GM19455 (cell line): ENCODE results near the gene LPCAT1.

ENCODE experiments used
- ATAC-seq: cut with Tn5 transposase; IDR thresholded peaks from one replicate; pipeline ENCODE4 v1.9.1; 2021; ENCODE audit not compliant: unreplicated experiment

Gene LPCAT1

DNA sequence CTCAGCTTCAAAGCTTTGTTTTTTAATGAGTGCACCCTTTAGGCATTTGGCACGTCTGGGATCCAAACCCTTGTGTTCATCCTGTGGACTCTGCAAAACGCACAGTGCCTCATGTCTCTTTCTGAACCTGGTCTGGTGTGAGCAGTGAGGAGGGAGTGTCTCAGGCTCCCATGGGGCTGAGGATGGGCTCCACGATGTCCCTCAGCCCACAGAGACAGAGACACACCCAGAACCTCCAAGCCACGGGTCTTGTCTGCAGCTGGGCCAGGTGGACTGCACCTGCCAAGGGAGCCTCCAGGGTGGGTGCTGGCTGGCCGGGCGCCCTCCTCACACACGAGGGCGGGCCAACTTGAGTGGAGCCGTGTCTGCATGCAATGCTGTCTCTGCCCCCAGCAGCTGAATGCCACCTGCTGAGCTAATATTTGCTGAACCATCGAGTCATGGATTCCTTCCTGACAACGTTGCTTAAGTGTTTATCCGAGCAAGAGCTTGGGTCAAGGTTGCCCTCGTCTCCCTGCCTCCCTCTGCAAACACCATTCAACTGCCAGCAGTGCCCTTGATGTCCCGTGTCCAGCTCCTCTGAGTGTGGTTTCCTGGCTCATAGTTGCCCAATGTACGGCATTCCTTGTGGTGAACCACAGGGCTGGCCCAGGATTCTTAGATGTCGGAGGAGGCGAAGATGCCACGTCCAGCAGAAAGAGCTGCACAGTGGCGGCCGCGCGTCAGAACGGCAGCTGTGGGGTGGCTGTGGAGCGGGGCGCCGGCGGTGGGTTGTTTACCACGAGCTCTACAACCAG lies 31.4 kb upstream of the LPCAT1 start:
- no peak for ATAC-seq

DNA sequence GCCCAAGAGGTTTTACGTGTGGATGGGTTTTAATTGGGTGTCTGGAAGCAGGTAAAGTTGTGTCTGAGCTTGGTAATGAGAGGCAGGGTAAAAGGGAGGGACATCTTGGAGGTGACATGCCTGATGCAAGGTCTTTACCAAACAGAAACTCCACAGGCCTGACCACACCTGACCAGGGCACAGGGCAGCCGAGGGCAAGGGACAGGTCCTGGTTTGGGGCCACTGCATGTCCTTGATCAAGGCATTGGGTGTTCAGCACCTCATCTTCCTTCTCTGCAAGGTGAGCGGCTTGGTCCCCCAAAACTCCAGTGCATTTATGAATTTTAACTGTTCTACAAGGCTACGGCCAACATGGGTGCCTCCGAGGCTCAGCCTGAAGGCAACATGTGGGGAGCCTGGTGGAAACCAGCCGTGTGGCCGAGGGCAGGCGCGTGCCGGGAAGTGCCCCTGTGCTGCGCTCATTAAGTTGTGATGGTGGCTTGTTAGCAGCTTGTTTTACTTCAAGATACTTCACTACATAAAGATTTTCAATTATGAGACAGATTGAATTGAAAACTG lies 30.7 kb upstream of the LPCAT1 start:
- ATAC-seq = no peak

DNA sequence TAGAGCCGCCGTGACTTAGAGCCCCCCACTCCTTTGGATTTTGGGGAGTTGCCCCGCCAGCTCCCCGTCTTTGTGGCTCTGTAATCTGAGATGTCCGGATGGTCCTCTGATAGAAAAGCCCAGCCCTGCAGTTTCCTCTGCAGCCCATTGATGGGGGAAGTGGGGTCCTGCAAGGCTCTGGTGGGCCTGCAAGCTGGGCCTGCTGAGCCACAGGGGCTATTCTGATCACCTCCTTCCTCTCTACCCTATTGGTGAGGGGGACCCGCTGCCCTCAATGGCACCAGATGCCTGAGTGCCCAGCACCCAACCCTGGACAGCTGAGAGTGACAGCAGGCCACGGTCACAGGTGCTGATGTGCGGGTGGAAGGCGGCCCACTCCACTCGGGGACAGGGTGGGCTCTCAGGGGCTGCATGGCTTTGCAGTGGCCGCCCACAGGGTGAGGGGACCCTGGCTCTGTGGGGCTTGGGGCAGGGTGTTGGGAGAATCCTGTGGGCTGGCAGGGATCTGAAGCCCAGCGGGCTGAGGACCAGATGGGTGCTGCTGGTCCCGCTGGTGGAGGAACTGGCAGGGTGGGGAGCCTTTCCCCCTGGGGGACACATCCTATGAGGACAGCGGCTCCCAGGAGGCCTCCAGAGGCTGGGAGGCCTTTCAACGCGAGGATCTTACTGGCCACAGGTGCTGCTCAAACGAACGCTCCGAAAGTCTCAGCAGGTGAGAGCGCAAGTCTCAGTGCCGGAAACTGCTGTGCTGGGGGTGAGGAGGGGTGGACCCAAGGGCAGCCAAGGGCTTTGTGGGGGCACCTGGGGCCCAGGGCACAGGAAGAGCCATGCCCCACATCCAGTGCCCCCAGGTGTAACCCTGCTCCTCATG lies 30.0 kb upstream of the LPCAT1 start:
- no peak for ATAC-seq

DNA sequence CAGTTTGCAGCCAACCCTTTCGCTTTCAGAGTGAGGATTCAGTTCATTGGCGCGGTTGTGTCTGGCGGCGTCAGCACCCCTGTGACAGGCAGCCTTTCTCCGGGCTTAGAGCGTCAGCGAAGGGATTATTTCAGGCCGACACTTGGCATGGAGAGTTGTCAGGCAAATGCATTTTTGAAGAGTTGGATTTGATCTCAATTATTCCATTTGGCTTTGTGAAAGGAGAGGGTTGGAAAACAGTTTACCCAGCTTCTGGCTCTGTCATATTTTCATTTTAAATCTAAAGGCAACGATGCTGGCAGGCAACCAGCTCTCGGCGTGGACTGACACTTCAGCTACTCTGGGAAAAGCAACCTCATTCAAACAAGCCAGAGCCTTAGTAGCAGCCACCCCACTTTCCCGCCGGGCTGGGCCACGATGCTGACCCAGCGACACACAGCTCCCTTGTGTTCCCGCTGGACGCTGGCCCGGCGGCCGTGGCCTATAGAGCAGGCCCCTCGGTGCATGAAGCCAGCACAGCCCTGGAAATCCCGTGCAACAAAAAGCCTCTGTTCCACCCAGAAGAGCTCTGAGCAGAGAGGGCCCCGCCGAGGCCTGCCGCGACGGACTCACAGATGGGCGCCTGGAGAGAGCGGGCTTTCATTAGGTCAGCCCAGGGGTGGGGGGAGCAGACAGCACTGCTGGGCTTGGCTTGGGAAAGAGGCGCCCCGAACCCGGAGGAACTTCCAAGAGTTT lies 28.9 kb upstream of the LPCAT1 start:
- no peak for ATAC-seq

DNA sequence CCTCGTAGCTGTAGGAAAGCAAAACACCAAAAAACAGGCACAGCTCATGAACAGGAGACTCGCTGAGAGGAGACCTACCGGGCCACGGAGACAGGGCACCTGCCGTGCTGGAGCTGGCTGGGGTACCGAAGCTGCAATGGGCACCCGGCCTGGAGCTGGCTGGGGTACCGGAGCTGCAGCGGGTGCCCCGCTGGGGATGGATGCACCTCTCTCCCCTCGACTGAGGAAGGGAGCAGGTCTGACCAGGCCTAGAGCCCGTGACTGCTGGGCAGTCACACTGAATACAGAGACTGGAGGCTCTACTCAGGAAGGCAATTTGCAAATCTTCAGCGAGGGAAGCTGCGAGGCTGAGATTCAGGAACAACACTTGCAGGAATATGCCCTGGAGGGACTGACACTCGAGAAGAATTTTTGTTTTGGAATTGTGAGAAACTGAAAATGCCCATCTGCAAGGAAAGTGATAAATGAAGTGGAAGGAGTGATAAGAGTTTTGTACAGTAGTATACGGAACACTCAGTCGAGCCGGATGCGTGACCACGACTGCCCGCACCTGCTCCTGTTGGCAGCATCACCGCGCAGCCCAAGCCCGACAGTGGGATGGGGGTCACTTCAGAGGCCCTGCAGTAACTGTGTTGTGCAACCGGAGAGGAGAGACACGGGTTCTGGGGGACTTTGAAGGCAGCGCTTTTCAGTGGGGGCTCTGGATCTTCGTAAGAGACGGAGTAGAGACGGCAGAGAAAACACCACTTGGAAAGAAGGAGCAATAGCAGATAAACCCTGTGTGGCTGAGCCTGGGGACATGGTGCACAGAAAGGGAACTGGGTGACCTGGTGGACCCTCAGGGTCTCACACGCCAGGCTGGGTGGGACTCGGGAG lies 27.9 kb upstream of the LPCAT1 start:
- ATAC-seq = no peak

DNA sequence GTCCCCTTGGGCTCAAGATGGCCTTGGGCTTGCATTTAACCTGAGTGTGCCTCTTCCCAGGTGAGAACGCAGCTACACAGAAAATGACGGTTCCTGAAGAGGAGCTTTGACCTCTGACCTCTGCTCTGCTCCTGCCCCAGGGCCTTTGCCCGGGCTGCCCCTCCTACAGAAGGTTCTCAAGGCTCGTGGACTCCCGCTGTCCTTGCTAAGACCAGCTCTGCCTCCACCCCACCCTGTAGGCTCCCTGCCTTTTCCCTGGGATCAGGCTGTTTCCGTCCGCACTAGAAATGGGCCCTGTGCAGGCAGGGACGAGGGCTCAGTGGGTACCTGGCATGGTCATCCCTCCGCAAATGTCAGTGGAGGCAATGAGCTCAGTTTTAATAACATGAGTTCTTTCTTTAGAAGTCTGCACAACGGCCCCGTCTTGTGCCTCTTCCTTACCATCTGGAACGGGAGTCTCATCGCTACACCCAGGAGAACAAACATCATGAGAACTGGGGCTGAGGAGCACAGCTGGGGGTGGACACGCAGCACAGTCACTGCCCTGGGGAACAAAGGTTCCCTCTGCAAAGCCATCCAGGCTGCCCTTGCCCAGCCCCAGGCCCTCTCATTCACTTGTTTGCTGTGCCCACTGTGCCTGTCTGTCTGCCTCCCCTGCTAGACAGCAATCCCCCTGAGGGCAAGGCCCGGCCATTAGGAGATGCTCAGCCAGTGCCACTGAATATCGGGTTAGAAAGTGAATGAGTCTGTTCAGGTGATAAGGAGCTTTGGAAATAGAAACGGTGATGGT lies 26.7 kb upstream of the LPCAT1 start:
- ATAC-seq = no peak

DNA sequence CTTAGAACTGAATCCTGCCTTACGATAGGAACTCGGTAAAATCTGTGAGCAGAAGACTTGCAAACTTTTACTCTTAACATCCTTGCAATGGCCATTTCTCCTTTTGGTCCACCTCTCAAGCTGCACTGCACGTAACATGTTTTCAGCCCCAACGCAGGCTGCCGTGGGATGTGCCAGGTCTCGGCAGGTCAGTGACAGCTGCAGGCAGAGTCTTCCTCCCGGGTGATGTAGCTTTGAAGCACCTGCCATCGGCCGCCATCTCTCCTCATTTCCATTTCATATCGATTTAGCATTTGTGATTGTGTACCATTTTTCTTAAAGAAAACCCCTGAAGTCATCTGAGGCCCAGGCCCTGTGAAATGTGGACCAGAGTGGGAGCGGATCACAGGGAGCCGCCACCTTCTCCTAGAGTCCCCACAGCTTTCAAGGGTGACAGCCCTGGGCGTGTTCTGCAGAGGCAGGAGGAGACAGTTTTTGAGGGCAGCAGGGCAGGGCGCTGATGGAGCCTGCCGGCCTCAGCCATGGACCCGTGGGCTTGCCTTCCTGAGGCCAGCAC lies 25.8 kb upstream of the LPCAT1 start:
- ATAC-seq = no peak

DNA sequence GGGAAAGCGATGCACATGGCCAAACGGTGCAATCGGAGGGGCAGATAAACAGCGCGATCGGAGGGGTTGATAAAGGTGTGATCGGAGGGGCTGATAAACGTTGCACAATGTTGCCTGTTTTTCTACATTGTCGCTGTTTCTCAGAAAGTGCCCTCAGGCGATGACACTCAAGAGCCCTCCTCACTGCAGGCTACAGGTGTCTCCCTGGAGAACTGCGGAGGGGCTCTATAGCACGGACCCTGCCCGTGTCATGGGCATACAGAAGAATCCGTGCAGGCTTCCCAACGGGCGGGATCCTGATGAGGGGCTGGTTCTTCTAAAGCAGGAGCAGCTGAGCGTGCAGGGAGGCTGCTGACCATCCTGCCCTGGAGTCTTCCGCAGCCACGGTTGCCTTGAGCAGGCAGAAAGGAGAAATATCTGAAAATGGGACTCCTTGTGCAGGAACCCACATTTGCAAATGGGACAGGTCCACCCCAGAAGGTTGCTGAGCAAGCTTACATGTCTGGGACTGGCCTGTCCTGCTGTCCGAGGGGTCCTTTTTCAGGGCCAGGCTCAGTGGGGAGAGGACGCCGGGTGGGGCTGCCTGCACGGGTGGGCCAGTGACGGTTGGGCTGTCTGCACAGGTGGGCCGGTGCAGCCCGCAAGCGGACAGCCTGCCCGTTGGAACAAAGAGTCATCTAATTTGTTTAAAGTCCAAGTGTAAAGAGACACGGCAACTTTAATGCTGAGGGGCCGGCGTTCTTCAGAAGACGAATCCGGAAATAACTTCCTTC lies 25.1 kb upstream of the LPCAT1 start:
- no peak for ATAC-seq

DNA sequence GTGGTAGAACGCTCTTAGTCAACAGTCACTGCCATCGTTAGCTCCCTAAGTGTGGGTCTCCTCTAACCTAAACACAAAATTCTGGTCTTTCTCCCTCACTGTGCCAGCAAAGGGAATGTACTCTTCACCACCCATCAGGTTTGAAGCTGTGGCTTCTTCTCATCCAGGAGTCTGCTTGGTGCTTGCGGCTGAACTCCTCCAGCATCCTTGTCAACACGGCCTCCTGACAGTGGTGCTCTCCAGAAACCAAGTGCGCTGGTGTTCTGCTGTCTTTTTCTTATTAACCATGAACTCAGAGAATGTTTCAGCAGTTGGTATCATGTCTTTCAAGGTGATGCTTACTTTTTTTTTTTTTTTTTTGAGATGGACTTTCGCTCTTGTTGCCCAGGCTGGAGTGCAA lies 23.9 kb upstream of the LPCAT1 start:
- ATAC-seq = no peak

DNA sequence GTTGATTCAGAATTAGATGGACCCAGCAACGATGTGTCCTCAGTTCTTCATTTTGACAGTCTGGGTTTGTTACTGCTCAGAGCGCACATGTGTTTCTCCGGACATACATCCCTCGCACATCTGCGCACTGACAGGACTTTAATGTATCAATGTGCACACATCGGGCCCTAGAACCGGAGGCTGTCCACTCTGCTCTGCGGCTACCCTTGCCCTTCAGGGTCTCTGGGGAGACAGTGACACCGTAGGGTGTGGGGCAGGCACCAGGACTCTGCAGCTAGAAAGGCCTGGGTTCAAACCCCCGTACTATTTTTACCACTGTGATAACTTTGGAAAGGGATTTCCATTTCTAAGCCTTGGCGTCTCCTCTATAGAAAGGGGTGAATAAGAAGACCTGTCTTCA lies 23.5 kb upstream of the LPCAT1 start:
- no peak for ATAC-seq

DNA sequence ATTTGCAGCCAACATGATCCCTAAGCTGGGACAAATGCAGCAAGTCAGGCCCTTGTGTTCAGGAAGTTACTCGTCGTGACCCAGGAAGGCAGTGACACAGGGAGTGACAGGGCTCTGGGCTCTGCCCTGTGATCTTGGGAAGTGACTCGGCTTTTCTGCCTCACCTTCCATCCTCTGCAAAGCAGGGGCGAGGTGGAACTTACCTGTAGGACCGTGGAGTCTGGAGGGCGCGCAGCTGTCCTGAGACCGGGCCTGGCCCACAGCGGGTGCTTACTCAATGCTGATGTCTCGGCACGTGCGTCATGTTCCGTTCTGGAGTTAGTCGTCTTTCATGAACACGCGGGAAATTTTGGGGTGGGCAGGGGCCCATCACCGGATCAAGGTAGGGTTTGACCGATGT lies 22.8 kb upstream of the LPCAT1 start:
- no peak for ATAC-seq

DNA sequence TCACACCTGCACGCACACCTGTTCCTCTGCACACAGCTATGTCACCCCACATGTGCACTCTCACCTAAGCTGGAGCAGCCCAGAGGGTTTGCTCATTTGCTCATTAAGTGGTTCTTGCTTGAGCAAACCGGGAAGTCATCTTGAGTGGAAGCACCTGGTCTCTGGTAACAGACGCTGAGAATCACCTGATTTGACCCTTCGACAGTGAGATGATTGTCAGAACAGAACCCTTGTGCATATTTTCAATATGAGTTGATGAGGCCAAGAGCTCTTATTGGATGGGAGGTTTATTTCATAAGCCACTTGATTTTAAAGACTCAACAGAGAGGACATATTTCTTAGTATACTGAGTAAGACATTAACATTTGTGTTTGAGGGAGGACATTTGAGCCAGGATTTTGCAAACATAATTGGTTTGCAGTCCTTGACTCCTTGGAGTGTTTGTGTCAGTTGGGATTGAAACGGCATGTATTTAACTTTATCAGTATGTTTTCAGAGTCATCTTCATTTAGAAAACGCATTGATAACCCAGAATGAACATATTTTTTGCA lies 22.1 kb upstream of the LPCAT1 start:
- no peak for ATAC-seq

DNA sequence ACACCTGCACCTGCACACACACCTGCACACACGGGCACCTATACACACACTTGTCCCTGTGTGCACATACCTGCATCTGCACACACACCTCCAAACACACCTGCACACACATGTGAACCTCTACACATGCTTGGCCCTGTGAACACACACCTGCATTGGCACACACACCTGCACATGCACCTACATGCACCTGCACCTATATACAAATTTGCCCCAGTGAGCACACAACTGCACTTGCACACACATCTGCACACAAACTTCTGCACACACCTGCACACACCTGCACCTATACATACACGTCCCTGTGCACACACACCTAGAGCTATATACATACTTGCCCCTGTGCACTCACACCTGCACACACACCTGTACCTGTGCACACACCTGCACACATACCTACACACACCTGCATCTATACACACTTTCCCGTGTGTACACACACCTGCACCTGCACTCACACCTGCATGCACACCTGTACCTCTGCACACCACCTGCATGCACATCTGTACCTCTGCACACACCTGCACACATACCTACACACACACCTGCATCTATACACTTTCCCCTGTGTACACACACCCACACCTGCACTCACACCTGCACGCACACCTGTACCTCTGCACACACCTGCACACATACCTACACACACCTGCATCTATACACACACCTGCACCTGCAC lies 21.5 kb upstream of the LPCAT1 start:
- no peak for ATAC-seq

DNA sequence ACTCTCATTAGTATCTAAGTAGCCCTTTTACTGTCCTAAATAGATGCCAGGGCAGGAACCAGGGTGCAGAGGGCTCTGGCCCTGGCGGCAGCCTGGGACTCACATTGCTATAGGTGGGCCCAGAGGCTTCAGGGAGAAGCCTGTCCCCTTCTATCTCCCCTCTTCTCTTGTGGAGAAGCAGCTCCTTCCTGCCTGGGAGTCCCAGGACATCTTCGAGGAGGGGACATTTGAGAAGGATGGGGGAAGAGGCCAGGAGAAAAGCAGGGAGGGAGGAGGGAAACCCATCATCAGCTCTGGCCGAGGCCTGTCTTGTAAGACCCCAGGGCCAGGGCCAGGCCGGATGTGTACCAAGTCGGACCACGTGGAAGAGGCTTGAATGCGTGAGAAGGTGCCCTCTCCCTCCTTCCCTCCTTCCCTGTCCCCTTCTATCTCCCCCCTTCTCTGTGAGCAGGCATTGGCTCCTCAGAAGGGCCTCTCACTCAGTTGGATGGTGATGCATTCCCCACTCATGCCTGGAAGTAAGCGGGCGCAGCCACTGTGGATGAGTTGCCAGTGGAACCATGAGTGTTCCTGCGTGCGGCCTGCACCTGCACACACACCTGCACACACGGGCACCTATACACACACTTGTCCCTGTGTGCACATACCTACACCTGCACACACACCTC lies 20.7 kb upstream of the LPCAT1 start:
- ATAC-seq = no peak

DNA sequence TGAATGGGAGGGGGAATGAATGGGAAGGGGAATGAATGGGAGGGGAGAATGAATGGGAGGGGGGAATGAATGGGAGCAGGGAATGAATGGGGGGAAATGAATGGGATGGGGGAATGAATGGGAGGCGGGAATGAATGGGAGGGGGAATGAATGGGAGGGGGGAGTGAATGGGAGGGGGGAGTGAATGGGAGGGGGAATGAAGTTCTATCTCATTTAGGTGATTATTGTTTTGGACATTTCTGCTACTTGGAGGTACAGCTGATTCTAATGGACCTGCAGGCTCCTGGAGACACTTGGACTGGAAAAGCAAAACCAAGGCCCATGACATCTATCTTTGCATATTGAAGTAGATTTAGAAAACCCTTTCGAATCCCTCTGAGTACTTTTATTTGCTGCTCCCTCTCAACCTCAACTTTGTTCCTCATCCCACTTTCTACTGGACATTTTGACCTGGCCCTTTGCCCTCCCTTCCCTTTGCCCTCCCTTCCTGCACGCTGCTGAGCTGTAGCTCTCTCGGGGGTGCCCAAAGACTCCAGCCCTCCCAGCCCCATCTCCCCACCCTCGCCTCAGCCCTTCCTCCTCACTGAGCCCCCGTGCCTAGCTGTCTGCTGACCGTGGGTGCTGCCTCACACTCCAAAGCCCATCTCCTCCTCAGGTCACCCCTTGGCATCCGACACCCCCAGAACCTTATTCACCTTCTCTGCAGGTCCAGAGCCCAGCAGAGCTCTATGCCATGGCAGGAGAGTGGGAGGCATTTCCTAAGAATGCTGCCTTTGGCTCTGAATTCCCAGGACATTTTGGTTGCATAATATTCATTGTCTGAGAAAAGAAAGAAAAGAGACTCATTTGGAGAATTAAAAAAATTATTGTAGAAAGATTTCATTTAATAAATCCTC lies 19.9 kb upstream of the LPCAT1 start:
- ATAC-seq = no peak

DNA sequence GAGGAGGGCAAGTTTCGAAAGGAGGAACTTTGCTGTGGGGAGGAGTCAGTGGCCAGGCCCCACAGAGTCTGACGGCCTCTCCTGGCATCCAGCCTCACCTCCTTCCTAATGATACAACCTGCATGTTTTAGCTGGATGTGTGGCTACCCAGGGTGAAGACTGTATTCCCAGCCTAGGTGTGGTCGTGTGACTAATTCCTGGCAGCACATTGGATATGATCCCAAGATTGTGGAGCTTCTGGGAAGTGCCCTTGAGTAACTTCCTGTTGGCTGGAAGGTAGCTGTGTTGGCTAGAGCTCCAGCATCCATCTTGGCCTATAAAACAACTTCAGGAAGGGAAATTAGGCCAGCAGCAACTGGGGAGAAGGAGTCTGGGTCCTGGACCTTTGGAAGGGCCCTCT lies 19.0 kb upstream of the LPCAT1 start:
- ATAC-seq = no peak
